Ishikawa (cell line): ENCODE results near the gene RAB44.

Source experiments
- CEBPB ChIP-seq: IDR thresholded peaks from 2 replicates; pipeline ENCODE4 v1.6.1; 2012
- CREB1 ChIP-seq: IDR thresholded peaks from 2 replicates; pipeline ENCODE4 v1.6.1; 2012; ENCODE audit warnings: low read depth
- EGR1 ChIP-seq: IDR thresholded peaks from 2 replicates; pipeline ENCODE4 v1.6.1; 2012
- EP300 ChIP-seq: IDR thresholded peaks from 2 replicates; pipeline ENCODE4 v1.6.1; 2012; ENCODE audit warnings: borderline replicate concordance
- FOXM1 ChIP-seq: IDR thresholded peaks from 2 replicates; pipeline ENCODE4 v1.6.1; 2012; ENCODE audit warnings: low read depth, borderline replicate concordance
- NFIC ChIP-seq: IDR thresholded peaks from 2 replicates; pipeline ENCODE4 v1.6.1; 2012
- RAD21 ChIP-seq: IDR thresholded peaks from 2 replicates; pipeline ENCODE4 v1.6.1; 2012; ENCODE audit warnings: low read depth
- REST ChIP-seq: IDR thresholded peaks from 2 replicates; pipeline ENCODE4 v1.6.1; 2012; ENCODE audit warnings: low read depth, mild to moderate bottlenecking
- TAF1 ChIP-seq: IDR thresholded peaks from 2 replicates; pipeline ENCODE4 v1.6.1; 2012; ENCODE audit warnings: low read depth, mild to moderate bottlenecking
- TCF12 ChIP-seq: IDR thresholded peaks from 2 replicates; pipeline ENCODE4 v1.6.1; 2012; ENCODE audit warnings: low read depth
- TEAD4 ChIP-seq: IDR thresholded peaks from 2 replicates; pipeline ENCODE4 v1.6.1; 2012
- USF1 ChIP-seq: IDR thresholded peaks from 2 replicates; pipeline ENCODE4 v1.6.1; 2012
- YY1 ChIP-seq: IDR thresholded peaks from 2 replicates; pipeline ENCODE4 v1.6.1; 2012; ENCODE audit warnings: low read depth
- ZBTB7A ChIP-seq: IDR thresholded peaks from 2 replicates; pipeline ENCODE4 v1.6.1; 2012; ENCODE audit warnings: low read depth
- TF ChIP-seq, protein P1 (sequence below): IDR thresholded peaks from 2 replicates; pipeline ENCODE4 v1.6.1; 2012

The RAB44 gene

DNA sequence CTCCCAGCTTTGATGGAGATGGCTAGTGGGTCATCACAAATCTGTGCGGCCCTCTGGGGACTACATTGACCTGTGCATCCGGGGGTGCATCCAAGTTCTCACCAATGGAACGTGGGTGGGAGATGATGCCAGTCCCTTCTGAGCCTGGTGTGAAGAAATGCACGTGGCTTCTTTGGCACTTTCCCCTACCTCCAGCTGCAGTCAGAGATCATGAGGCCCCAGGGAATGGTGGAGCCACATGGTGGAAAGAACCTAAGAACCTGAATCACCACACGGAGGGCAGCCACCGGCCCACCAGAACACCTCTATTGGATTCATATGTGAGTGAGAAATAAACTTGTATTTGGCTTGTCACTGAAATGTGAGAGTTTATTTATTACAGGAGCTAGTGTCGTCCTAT, 29.0 kb upstream of the RAB44 start:
- TF ChIP-seq NFIC (no peak), FOXM1 (no peak), YY1 (no peak), CEBPB (no peak), USF1 (no peak), TCF12 (no peak), REST (no peak), CREB1 (no peak), TEAD4 (no peak), TAF1 (no peak), ZBTB7A (no peak)

DNA sequence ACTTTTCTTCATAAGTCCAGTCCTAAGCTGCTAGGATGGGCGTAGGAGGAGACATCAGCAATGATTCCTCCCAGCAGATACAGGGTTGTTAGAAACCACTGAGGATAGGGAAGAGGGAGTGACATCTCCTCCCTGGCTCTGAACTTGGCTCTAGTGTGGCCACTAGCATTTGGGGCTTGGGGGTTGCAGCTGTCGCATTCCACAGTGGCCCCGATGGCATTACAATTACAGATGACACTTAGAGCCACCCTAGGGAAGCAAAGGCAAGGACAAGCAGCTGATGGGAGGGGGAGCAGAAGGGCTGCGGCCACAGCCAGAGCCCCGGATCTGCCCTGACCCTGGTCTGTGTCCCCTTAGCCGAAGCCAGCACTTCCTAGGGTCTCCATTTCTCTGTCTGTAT, 28.6 kb upstream of the RAB44 start:
- TF ChIP-seq CEBPB, result no peak
- TF ChIP-seq REST, result no peak
- no peak for TF ChIP-seq FOXM1
- TF ChIP-seq EP300, result no peak
- no peak for TF ChIP-seq TAF1
- no peak for TF ChIP-seq NFIC
- TF ChIP-seq EGR1, result no peak
- no peak for TF ChIP-seq RAD21
- TF ChIP-seq TEAD4, result no peak
- TF ChIP-seq, protein P1, sequence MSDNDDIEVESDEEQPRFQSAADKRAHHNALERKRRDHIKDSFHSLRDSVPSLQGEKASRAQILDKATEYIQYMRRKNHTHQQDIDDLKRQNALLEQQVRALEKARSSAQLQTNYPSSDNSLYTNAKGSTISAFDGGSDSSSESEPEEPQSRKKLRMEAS, result no peak

- TF ChIP-seq TAF1, result no peak
- no peak for TF ChIP-seq ZBTB7A
- TF ChIP-seq, protein P1, result no peak
- TF ChIP-seq RAD21, result no peak
- TF ChIP-seq EGR1, result no peak
These were observed 27.4 kb upstream of the RAB44 start for GRCh38 chr6:36670271-36670670.

- no peak for TF ChIP-seq RAD21
- no peak for TF ChIP-seq TCF12
- no peak for TF ChIP-seq ZBTB7A
- no peak for TF ChIP-seq NFIC
- TF ChIP-seq CREB1, result no peak
- TF ChIP-seq TAF1, result no peak
- no peak for TF ChIP-seq TEAD4
- TF ChIP-seq YY1, result no peak
- TF ChIP-seq EGR1, result no peak
- TF ChIP-seq EP300, result no peak
- TF ChIP-seq FOXM1, result no peak
- TF ChIP-seq USF1, result no peak
- no peak for TF ChIP-seq CEBPB
- no peak for TF ChIP-seq REST
- TF ChIP-seq, protein P1, result no peak
These were observed 25.8 kb upstream of the RAB44 start for GRCh38 chr6:36671687-36672375.
